OCI-LY7 (cell line): ENCODE measurements around the gene NEU2. TPM values are rescaled to one million over a fixed set of nuclear protein-coding genes. Genes with fewer than 3 reads are reported as not detected.

Source experiments
- BruUV-seq: library from RNA; stranded (reverse); fragments of 400-500 nt; replicated peaks from 2 replicates; lab custom pipeline; 2021; lab: Mats Ljungman, UMichigan
- CTCF ChIA-PET: fragments of 300-600 bp; sonication (Branson Sonifier 250); formaldehyde crosslinking; loops from one replicate; lab custom pipeline; 2022; ENCODE audit warnings: antibody characterized with exemption; ENCODE audit not compliant: unreplicated experiment; lab: Charles Lee
- POLR2A ChIA-PET: fragments of 300-600 bp; sonication (Branson Sonifier 250); formaldehyde crosslinking; loops from one replicate; lab custom pipeline; 2022; ENCODE audit warnings: antibody characterized with exemption; lab: Charles Lee
- DNase-seq: peaks from one replicate; pipeline ENCODE4 v3.0.0-alpha.2; 2015; ENCODE audit warnings: low spot score
- H2AFZ ChIP-seq: fragments of 200-600 bp; sonication (generic), shearing (Covaris generic); 2 replicates; pipeline ENCODE4 v1.6.1; 2014; ENCODE audit warnings: mild to moderate bottlenecking, antibody characterized with exemption, low read length, moderate library complexity
- H3K27ac ChIP-seq: fragments of 200-600 bp; sonication (generic); 2 replicates; pipeline ENCODE4 v1.5.1; 2014; ENCODE audit warnings: mixed run types, low read depth, mild to moderate bottlenecking, moderate library complexity, low read length, inconsistent platforms; ENCODE audit not compliant: poor library complexity, severe bottlenecking
- H3K36me3 ChIP-seq: fragments of 200-600 bp; sonication (generic); 2 replicates; pipeline ENCODE4 v1.6.1; 2014; ENCODE audit warnings: mild to moderate bottlenecking, antibody characterized with exemption, low read length, moderate library complexity, mixed read lengths; ENCODE audit not compliant: insufficient read depth
- H3K4me1 ChIP-seq: fragments of 200-600 bp; sonication (generic); 2 replicates; pipeline ENCODE4 v1.5.1; 2014; ENCODE audit warnings: mild to moderate bottlenecking, low read length; ENCODE audit not compliant: insufficient read depth, poor library complexity, severe bottlenecking
- H3K4me2 ChIP-seq: fragments of 200-600 bp; sonication (generic); 2 replicates; pipeline ENCODE4 v1.6.1; 2014; ENCODE audit warnings: mild to moderate bottlenecking, low read length
- H3K4me3 ChIP-seq: fragments of 200-600 bp; sonication (generic); 2 replicates; pipeline ENCODE4 v1.5.1; 2014; ENCODE audit warnings: mild to moderate bottlenecking, low read depth, low read length; ENCODE audit not compliant: poor library complexity, severe bottlenecking
- H3K79me2 ChIP-seq: fragments of 200-600 bp; sonication (generic); 2 replicates; pipeline ENCODE4 v1.6.1; 2016; ENCODE audit warnings: low read depth, mild to moderate bottlenecking, low read length, moderate library complexity, mixed read lengths; ENCODE audit not compliant: insufficient read depth
- H3K9me2 ChIP-seq: fragments of 200-600 bp; sonication (generic); 2 replicates; pipeline ENCODE4 v1.6.1; 2016; ENCODE audit warnings: mild to moderate bottlenecking, low read length, mixed read lengths; ENCODE audit not compliant: insufficient read depth
- H3K9me3 ChIP-seq: fragments of 200-600 bp; sonication (generic); 2 replicates; pipeline ENCODE4 v1.6.1; 2014; ENCODE audit warnings: mild to moderate bottlenecking, mixed run types, low read length, mixed read lengths
- H4K20me1 ChIP-seq: fragments of 200-600 bp; sonication (generic); 2 replicates; pipeline ENCODE4 v1.6.1; 2014; ENCODE audit warnings: mild to moderate bottlenecking, antibody characterized with exemption, low read length, moderate library complexity, mixed read lengths; ENCODE audit not compliant: insufficient read depth
- EZH2phosphoT487 ChIP-seq: fragments of 200-600 bp; sonication (generic); IDR thresholded peaks from 2 replicates; pipeline ENCODE4 v1.6.1; 2018; ENCODE audit warnings: low read depth, borderline replicate concordance, mild to moderate bottlenecking, mixed run types, antibody characterized with exemption, low read length, moderate library complexity, mixed read lengths
- intact Hi-C: fragments of 100-400 bp; cut with micrococcal nuclease; formaldehyde crosslinking; loops from one replicate; pipeline ENCODE4 v1.10.0; 2022; ENCODE audit not compliant: unreplicated experiment
- total RNA-seq, 2 experiments: library from RNA; depleted of rRNA in 1 of 2; stranded (reverse); fragments of >200 nt in 1 of 2; shearing (Covaris generic) in 1 of 2; gene quantifications; 2 replicates each; pipeline ENCODE4 v1.2.3, GENCODE V29; 2014 to 2022
- TF ChIP-seq, protein P1 (sequence below): fragments of 200-600 bp; sonication (generic); conservative IDR thresholded peaks from 2 replicates; pipeline ENCODE4 v1.5.1; 2014; ENCODE audit warnings: mild to moderate bottlenecking, antibody characterized with exemption, low read length, moderate library complexity, mixed read lengths

Gene NEU2
- total RNA-seq, 2 experiments from 2014 or later = not detected

DNA sequence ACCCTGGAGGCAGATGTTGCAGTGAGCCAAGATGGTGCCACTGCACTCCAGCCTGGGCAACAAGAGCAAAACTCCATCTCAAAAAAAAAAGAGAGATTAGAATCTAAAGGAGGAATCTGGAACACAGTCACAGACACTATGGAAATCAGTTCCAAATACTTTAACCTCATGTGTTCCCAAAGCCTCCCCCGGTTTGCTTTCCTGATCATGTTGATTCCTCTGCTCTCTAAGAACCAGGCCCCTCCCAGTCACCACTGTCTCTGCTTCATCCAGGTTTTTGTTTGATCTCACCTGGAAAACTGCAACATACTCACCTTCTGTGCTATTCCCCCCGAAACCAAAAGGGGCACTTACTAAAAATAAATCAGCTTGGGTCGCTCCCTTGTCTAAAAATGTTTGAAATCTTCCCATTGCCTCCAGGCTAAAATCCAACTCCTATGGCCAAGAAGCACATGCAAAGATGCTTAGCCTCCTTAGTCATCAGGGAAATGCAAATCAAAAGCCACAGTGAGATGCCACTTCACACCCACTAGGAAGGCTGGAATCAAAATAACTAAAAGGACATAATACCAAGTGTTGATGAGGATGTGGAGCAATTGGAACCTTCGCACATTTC, 6.2 kb upstream of the NEU2 start:
- no TSS peak for BruUV-seq
- intact Hi-C loops = no loop called here

DNA sequence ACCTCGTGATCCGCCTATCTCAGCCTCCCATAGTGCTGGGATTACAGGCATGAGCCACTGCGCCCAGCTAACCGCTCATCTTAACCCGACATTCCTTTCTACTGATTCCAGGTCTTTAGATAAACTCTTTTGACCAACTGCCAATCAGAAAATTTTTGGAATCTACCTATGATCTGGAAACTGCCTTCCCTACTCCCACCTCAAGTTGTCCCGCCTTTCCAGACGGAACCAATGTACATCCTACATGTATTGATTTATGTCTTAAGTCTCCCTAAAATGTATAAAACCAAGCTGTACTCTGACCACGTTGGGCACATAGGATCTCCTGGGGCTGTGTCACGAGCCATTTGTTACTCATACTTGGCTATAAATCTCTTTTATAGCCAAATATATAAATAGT, 3.2 kb upstream of the NEU2 start:
- DNase-seq = no peak
- intact Hi-C loops = loop anchor here (1.0 kb wide), 1 partner anchor 176 kb away; no protein-coding TSS in a partner anchor
- Histone ChIP-seq H3K4me2 (no peak overlapping the region), H3K9me2 (no peaks in the 10 kb centered on the region), H3K79me2 (no peaks in the 10 kb centered on the region), H2AFZ (no peak overlapping the region), H3K4me1 (no peaks in the 10 kb centered on the region), H3K9me3 (no peaks in the 10 kb centered on the region), H4K20me1 (no peaks in the 10 kb centered on the region), H3K36me3 (no peaks in the 10 kb centered on the region), H3K4me3 (no peak overlapping the region), H3K27ac (no peak overlapping the region)
- BruUV-seq = no TSS peak
- CTCF ChIA-PET = no interaction called here
- POLR2A ChIA-PET = no interaction called here
- TF ChIP-seq, protein P1, sequence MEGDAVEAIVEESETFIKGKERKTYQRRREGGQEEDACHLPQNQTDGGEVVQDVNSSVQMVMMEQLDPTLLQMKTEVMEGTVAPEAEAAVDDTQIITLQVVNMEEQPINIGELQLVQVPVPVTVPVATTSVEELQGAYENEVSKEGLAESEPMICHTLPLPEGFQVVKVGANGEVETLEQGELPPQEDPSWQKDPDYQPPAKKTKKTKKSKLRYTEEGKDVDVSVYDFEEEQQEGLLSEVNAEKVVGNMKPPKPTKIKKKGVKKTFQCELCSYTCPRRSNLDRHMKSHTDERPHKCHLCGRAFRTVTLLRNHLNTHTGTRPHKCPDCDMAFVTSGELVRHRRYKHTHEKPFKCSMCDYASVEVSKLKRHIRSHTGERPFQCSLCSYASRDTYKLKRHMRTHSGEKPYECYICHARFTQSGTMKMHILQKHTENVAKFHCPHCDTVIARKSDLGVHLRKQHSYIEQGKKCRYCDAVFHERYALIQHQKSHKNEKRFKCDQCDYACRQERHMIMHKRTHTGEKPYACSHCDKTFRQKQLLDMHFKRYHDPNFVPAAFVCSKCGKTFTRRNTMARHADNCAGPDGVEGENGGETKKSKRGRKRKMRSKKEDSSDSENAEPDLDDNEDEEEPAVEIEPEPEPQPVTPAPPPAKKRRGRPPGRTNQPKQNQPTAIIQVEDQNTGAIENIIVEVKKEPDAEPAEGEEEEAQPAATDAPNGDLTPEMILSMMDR = no peak
- TF ChIP-seq EZH2phosphoT487 = no peak

More for the DNA sequence above, 6.2 kb upstream of the NEU2 start:
- Histone ChIP-seq H3K4me3 (no peak overlapping the region), H3K36me3 (no peaks in the 10 kb centered on the region), H2AFZ (no peak overlapping the region), H3K9me2 (no peaks in the 10 kb centered on the region), H4K20me1 (no peaks in the 10 kb centered on the region), H3K4me1 (no peaks in the 10 kb centered on the region), H3K27ac (no peak overlapping the region), H3K9me3 (no peaks in the 10 kb centered on the region), H3K79me2 (no peaks in the 10 kb centered on the region), H3K4me2 (no peak overlapping the region)
- no peak for DNase-seq
- ChIA-PET CTCF (no interaction called here), POLR2A (interaction anchor here (0.7 kb wide), 1 partner anchor 434 kb away, joined by 3 read pairs; no protein-coding TSS in a partner anchor)
- no peak for TF ChIP-seq EZH2phosphoT487
- TF ChIP-seq, protein P1 = no peak
